Neural progenitor cell (in vitro differentiated cells): Measurements from ENCODE around the gene MMEL1. TPM values are rescaled to one million over a fixed set of nuclear protein-coding genes. Genes with fewer than 3 reads are reported as not detected.

Experiments used
- DNase-seq: peaks from one replicate; pipeline ENCODE4 v3.0.0-alpha.2; 2016; ENCODE audit warnings: low spot score
- H2AFZ ChIP-seq: fragments of 200-600 bp; sonication (generic); replicated peaks from 2 replicates; pipeline ENCODE4 v1.6.1; 2016; ENCODE audit warnings: antibody characterized with exemption
- H3F3A ChIP-seq: fragments of 200-600 bp; sonication (generic); 2 replicates; pipeline ENCODE4 v1.6.1; 2016; ENCODE audit warnings: antibody characterized with exemption, low read depth
- H3K27ac ChIP-seq: fragments of 200-600 bp; sonication (generic); 2 replicates; pipeline ENCODE4 v1.5.1; 2016; ENCODE audit warnings: mild to moderate bottlenecking
- H3K27me3 ChIP-seq: fragments of 200-600 bp; sonication (generic); 2 replicates; pipeline ENCODE4 v1.6.1; 2016; ENCODE audit warnings: mild to moderate bottlenecking, moderate library complexity
- H3K36me3 ChIP-seq: fragments of 200-600 bp; sonication (generic); 2 replicates; pipeline ENCODE4 v1.5.1; 2016
- H3K4me1 ChIP-seq: fragments of 200-600 bp; sonication (generic); 2 replicates; pipeline ENCODE4 v1.6.1; 2016; ENCODE audit warnings: mixed run types
- H3K4me2 ChIP-seq: fragments of 200-600 bp; sonication (generic); 2 replicates; pipeline ENCODE4 v1.6.1; 2016
- H3K4me3 ChIP-seq: fragments of 200-600 bp; sonication (generic); 2 replicates; pipeline ENCODE4 v1.5.1; 2016
- H3K79me2 ChIP-seq: fragments of 200-600 bp; sonication (generic); 2 replicates; pipeline ENCODE4 v1.6.1; 2016; ENCODE audit warnings: low read depth
- H3K9ac ChIP-seq: fragments of 200-600 bp; sonication (generic); 2 replicates; pipeline ENCODE4 v1.6.1; 2016
- H3K9me3 ChIP-seq: fragments of 200-600 bp; sonication (generic); 2 replicates; pipeline ENCODE4 v1.5.1; 2016; ENCODE audit warnings: low read depth
- H4K20me1 ChIP-seq: fragments of 200-600 bp; sonication (generic); 2 replicates; pipeline ENCODE4 v1.6.1; 2016; ENCODE audit warnings: low read depth
- H3K27ac Mint-ChIP-seq: 3 replicates; pipeline ENCODE4 v1.8.0; 2021; ENCODE audit warnings: mixed read lengths
- H3K27me3 Mint-ChIP-seq: 2 replicates; pipeline ENCODE4 v1.8.0; 2022; ENCODE audit warnings: low read depth, mild to moderate bottlenecking, inconsistent platforms, moderate library complexity, mixed read lengths; ENCODE audit not compliant: insufficient read depth
- H3K36me3 Mint-ChIP-seq: 3 replicates; pipeline ENCODE4 v1.8.0; 2021; ENCODE audit warnings: mixed read lengths
- H3K4me1 Mint-ChIP-seq: 3 replicates; pipeline ENCODE4 v1.8.0; 2021; ENCODE audit warnings: mixed read lengths
- H3K4me3 Mint-ChIP-seq: 3 replicates; pipeline ENCODE4 v1.8.0; 2021; ENCODE audit warnings: mild to moderate bottlenecking, moderate library complexity, mixed read lengths
- H3K9me3 Mint-ChIP-seq: 3 replicates; pipeline ENCODE4 v1.8.0; 2020; ENCODE audit warnings: mixed read lengths
- EZH2 ChIP-seq: fragments of 200-600 bp; sonication (generic); IDR thresholded peaks from 2 replicates; pipeline ENCODE4 v1.6.1; 2017; ENCODE audit warnings: antibody characterized with exemption, mild to moderate bottlenecking, moderate library complexity
- EZH2phosphoT487 ChIP-seq: fragments of 200-600 bp; sonication (generic); IDR thresholded peaks from 2 replicates; pipeline ENCODE4 v1.6.1; 2017; ENCODE audit warnings: antibody characterized with exemption
- total RNA-seq: library from RNA; depleted of rRNA; stranded (reverse); fragments of >200 nt; gene quantifications from 2 replicates; pipeline ENCODE4 v1.2.3, GENCODE V29; 2015; ENCODE audit warnings: low replicate concordance
- TF ChIP-seq, protein P1 (sequence below): fragments of 200-600 bp; sonication (generic); IDR thresholded peaks from 2 replicates; pipeline ENCODE4 v1.5.1; 2017; ENCODE audit warnings: antibody characterized with exemption, mild to moderate bottlenecking

MMEL1 gene
- total RNA-seq, 1 donor from 2014 or later = 0.19 TPM

DNA sequence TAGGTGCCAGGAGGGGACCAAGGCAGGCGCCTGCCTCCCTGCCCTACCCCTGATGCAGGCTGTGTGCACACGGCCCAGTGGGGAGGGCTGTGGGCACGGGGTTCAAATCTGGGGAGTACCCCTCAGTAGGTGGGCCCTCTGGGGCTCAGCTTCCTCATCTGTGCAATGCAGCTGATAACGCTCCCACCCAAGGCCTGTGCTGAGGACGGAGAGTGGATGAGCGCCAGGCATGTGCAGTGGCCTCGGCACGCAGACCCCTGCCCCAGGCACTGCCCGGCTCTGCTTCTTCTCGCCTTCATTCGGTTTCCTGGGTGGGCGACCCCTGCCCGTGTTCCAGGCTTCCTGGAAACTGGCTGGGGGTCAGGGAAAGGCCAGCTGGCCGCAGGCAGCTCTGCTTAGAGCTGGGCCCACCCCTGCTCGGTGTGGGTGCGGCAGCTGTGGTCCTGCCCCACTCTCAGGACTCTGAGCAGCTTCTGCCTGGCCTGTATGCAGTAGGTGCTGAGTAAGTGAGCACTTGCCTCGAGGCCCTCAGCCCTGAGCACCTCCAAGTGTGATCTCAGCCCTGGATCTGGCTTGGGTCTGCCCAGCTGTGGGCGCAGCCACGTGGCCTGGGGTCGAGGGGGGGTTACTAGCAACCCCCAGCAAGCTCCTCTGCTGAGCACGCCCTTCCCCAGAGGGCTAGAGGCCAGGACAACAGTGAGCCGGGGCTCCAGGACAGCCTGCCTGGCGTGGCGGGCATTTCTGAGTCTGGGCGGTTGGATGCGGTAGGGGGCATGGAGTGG, 88.5 kb downstream of the MMEL1 start:
- H3K4me1 ChIP-seq = peaks cover 63% of the 10 kb centered on the region
- Mint-ChIP-seq H3K9me3 (no peaks in the 10 kb centered on the region), H3K27me3 (peaks cover 4% of the 10 kb centered on the region), H3K4me3 (peak overlapping the region; percentile 71), H3K36me3 (no peaks in the 10 kb centered on the region), H3K27ac (peak overlapping the region; percentile 95), H3K4me1 (peaks cover 45% of the 10 kb centered on the region)
- DNase-seq = no peak
- H3K36me3 ChIP-seq = no peaks in the 10 kb centered on the region
- H3K27ac ChIP-seq = peak overlapping the region; percentile 99
- H3K9ac ChIP-seq = peak overlapping the region; percentile 36
- peaks cover 91% of the 10 kb centered on the region for H3F3A ChIP-seq
- peaks cover 14% of the 10 kb centered on the region for H3K27me3 ChIP-seq
- H3K4me3 ChIP-seq = peak overlapping the region; percentile 4
- no peaks in the 10 kb centered on the region for H3K9me3 ChIP-seq
- no peak overlapping the region for H2AFZ ChIP-seq
- no peak for TF ChIP-seq EZH2phosphoT487
- TF ChIP-seq EZH2 = no peak
- TF ChIP-seq, protein P1, sequence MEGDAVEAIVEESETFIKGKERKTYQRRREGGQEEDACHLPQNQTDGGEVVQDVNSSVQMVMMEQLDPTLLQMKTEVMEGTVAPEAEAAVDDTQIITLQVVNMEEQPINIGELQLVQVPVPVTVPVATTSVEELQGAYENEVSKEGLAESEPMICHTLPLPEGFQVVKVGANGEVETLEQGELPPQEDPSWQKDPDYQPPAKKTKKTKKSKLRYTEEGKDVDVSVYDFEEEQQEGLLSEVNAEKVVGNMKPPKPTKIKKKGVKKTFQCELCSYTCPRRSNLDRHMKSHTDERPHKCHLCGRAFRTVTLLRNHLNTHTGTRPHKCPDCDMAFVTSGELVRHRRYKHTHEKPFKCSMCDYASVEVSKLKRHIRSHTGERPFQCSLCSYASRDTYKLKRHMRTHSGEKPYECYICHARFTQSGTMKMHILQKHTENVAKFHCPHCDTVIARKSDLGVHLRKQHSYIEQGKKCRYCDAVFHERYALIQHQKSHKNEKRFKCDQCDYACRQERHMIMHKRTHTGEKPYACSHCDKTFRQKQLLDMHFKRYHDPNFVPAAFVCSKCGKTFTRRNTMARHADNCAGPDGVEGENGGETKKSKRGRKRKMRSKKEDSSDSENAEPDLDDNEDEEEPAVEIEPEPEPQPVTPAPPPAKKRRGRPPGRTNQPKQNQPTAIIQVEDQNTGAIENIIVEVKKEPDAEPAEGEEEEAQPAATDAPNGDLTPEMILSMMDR = no peak
- peaks cover 13% of the 10 kb centered on the region for H4K20me1 ChIP-seq
- H3K4me2 ChIP-seq = peak overlapping the region; percentile 79
- H3K79me2 ChIP-seq = no peaks in the 10 kb centered on the region

DNA sequence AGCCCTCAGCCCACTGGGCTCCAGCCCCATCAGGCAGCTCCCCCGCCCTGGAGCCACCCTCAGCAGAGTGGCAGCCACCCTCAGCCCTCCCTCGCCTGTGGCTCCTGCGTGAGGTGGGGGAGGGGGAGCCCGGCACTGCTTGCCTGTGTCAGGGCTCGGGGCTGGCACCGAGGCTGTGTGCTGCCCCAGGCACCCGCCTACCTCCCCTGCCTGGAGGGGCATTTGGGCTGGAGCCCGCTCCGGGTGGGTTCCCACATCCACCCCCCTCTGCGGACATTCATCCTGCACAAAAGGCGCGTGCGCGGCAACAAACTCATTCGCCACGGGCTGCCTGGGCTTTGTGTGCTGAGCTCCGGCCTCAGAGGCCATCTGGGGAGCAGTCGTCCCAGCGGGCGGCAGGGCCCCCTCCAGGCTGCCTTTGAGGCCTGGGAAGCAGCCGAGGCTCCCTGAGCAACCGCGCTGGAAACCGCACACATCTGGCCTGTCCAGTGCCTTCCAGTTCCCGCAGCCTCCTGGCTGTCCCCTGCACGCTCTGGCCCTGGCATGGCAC, 89.2 kb downstream of the MMEL1 start:
- H3K36me3 Mint-ChIP-seq = no peaks in the 10 kb centered on the region
- H3F3A ChIP-seq = peaks cover 86% of the 10 kb centered on the region
- peak overlapping the region; percentile 36 for H3K9ac ChIP-seq
- H3K9me3 ChIP-seq = no peaks in the 10 kb centered on the region
- peak overlapping the region; percentile 95 for H3K27ac Mint-ChIP-seq
- H3K4me3 Mint-ChIP-seq = no peak overlapping the region
- H3K27ac ChIP-seq = peak overlapping the region; percentile 99
- H3K4me1 ChIP-seq = peaks cover 63% of the 10 kb centered on the region
- H4K20me1 ChIP-seq = peaks cover 13% of the 10 kb centered on the region
- H3K36me3 ChIP-seq = no peaks in the 10 kb centered on the region
- no peak overlapping the region for H2AFZ ChIP-seq
- H3K27me3 ChIP-seq = peaks cover 21% of the 10 kb centered on the region
- no peaks in the 10 kb centered on the region for H3K9me3 Mint-ChIP-seq
- peak; percentile 90 for DNase-seq
- no peaks in the 10 kb centered on the region for H3K79me2 ChIP-seq
- no peak for TF ChIP-seq EZH2phosphoT487
- TF ChIP-seq EZH2 = no peak
- TF ChIP-seq, protein P1 = no peak
- peak overlapping the region; percentile 79 for H3K4me2 ChIP-seq
- H3K4me1 Mint-ChIP-seq = peaks cover 45% of the 10 kb centered on the region
- peak overlapping the region; percentile 4 for H3K4me3 ChIP-seq
- peaks cover 10% of the 10 kb centered on the region for H3K27me3 Mint-ChIP-seq

DNA sequence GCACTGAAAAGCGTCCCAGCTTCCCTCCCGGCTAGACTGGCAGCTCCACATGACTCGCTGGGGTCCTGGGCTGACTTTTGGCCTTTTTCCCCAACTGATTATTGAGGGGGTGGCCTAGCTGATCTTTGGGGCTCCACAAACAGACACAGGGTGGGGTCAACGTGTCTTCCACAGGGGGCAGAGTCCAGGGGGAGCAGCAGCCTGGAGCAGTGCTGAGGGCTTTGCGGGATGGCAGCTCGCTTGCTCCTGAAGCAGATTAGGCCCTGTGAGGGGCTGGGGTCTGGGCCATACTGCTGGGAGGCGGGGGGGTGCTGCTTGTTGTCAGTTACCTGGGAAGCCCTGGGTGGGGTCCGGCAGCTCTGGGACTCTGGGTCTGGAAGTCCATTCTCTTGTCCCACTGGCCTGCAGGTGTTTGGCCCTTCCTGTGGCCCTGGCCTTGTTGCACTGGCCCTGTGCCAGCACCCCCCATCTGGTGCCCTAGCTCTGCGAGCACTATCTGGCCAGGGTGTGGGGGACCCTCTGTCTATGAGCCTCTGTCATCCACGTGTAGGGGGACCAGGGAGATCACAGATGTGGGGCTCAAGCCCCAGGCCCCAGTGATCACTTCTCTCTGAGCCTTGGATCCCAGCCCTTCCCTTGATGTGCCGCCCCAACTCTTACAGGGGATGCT, 90.4 kb downstream of the MMEL1 start:
- TF ChIP-seq, protein P1 = no peak
- H3K36me3 Mint-ChIP-seq = no peaks in the 10 kb centered on the region
- H3K4me3 ChIP-seq = no peak overlapping the region
- no peak overlapping the region for H3K27ac ChIP-seq
- H4K20me1 ChIP-seq = peaks cover 5% of the 10 kb centered on the region
- peak overlapping the region; percentile 94 for H3K27ac Mint-ChIP-seq
- peaks cover 33% of the 10 kb centered on the region for H3K27me3 ChIP-seq
- no peaks in the 10 kb centered on the region for H3K36me3 ChIP-seq
- no peak overlapping the region for H2AFZ ChIP-seq
- H3K4me3 Mint-ChIP-seq = peak overlapping the region; percentile 62
- H3F3A ChIP-seq = peaks cover 75% of the 10 kb centered on the region
- H3K9ac ChIP-seq = no peak overlapping the region
- H3K27me3 Mint-ChIP-seq = peaks cover 13% of the 10 kb centered on the region
- no peaks in the 10 kb centered on the region for H3K9me3 ChIP-seq
- no peaks in the 10 kb centered on the region for H3K9me3 Mint-ChIP-seq
- H3K4me2 ChIP-seq = peak overlapping the region; percentile 79
- no peaks in the 10 kb centered on the region for H3K79me2 ChIP-seq
- DNase-seq = peak; percentile 41
- peaks cover 54% of the 10 kb centered on the region for H3K4me1 ChIP-seq
- H3K4me1 Mint-ChIP-seq = peaks cover 41% of the 10 kb centered on the region
